Psoas muscle (tissue), 8 donors: ENCODE measurements around the gene SLC2A13. TPM values are rescaled to one million over a fixed set of nuclear protein-coding genes. Genes with fewer than 3 reads are reported as not detected.

Source experiments
- ATAC-seq, 4 donors: fragments of 200-7000 bp; cut with Tn5 transposase; one replicate each; pipeline ENCODE4 v1.9.1; 2020; ENCODE audit warnings: moderate library complexity in 3 of 4, mild to moderate bottlenecking in 2 of 4
- DNase-seq, 2 donors: peaks; one replicate each; pipeline ENCODE4 v3.0.0-alpha.2; 2020
- H3K27ac ChIP-seq: fragments of 200-600 bp; one replicate; pipeline ENCODE4 v1.8.0; 2022
- H3K27me3 ChIP-seq, 3 donors: fragments of 200-600 bp in 1 of 3; one replicate each; pipeline versions ENCODE4 v1.6.1 to v1.8.0; 2013 to 2022; ENCODE audit warnings: low read length in 2 of 3, mild to moderate bottlenecking in 2 of 3, moderate library complexity in 1 of 3; ENCODE audit not compliant: insufficient read depth in 3 of 3
- H3K36me3 ChIP-seq, 2 donors: fragments of 200-600 bp in 1 of 2; one replicate each; pipeline versions ENCODE4 v1.6.1 to v1.8.0; 2013 to 2022; ENCODE audit warnings: low read depth in 1 of 2, mild to moderate bottlenecking in 1 of 2, moderate library complexity in 1 of 2; ENCODE audit not compliant: insufficient read depth in 1 of 2
- H3K4me1 ChIP-seq: fragments of 200-600 bp; one replicate; pipeline ENCODE4 v1.8.0; 2022
- H3K4me3 ChIP-seq: fragments of 200-600 bp; one replicate; pipeline ENCODE4 v1.8.0; 2022; ENCODE audit warnings: mild to moderate bottlenecking
- H3K9me3 ChIP-seq: fragments of 200-600 bp; one replicate; pipeline ENCODE4 v1.8.0; 2022
- CTCF ChIP-seq: fragments of 200-600 bp; IDR thresholded peaks from one replicate; pipeline ENCODE4 v1.8.0; 2022; ENCODE audit warnings: antibody characterized with exemption
- WGBS, 3 donors: extraction: QIAGEN DNeasy Blood & Tissue Kit; methylation state at CpG; one replicate each; pipeline versions ENCODE4 v1.1.6 to v1.1.7; 2013; 5-methylcytosine and 5-hydroxymethylcytosine counted together
- intact Hi-C, 2 donors: fragments of 100-400 bp; cut with DNase I; formaldehyde crosslinking; loops; one replicate each; pipeline versions ENCODE4 v1.11.0 to v1.14.2; 2022
- polyA plus RNA-seq, 3 donors: library from polyadenylated mRNA; stranded (reverse); fragments of 200-250 nt; gene quantifications; one replicate each; pipeline ENCODE4 v1.2.3, GENCODE V29; 2013
- total RNA-seq, 4 donors: library from RNA; stranded (reverse); fragmentation: NEBNext Ultra II Directional in 2 of 4; extraction: Animal tissue kit (Norgen Biotek cat#: 25700) in 2 of 4; gene quantifications; one replicate each; pipeline versions ENCODE4 v1.2.1 to v1.2.4, GENCODE V29; 2021 to 2023
- donor health status: healthy with polysubstance abuse.
- donor health status: DM: no; HTN: no; CAD: no; lungs with moderate emphysema.
- donor health status: Bipolar disorder and iron deficiency.
- donor health status: healthy.
- donor health status: DM: yes; HTN: yes; CAD: no.
- donor health status: DM: no; HTN: no; CAD: no.
- donor health status: DM: no; HTN: no; CAD: no.
- donor health status: DM: yes; HTN: yes; CAD: no.

SLC2A13 gene
- total and polyA plus RNA-seq, 7 donors, result 0.39 to 1.7 (median 0.95) TPM

GRCh38 chr12:40107098-40107802 lies 1.4 kb upstream of the SLC2A13 start:
- Histone ChIP-seq H3K9me3 (no peaks in the 10 kb centered on the region), H3K36me3 (no peaks in the 10 kb centered on the region), H3K27me3 (no peaks in the 10 kb centered on the region), H3K27ac (peak overlapping the region; percentile 78), H3K4me3 (peak overlapping the region; percentile 92), H3K4me1 (peaks cover 3% of the 10 kb centered on the region)
- WGBS, 3 donors, result 22 to 23% (median 23%) methylated on average over 19 of the region's 19 CpGs
- intact Hi-C loops, result loop anchor here (2.0 to 10.0 kb wide), 3 partner anchors 96 to 342 kb away; no protein-coding TSS in a partner anchor
- ATAC-seq (peak in 3 of 4 donors; percentile 57 to 74 (median 57)), DNase-seq (peak; percentile 83 to 90)
- TF ChIP-seq CTCF, result peak; percentile 93

- 77 to 87% (median 83%) methylated on average over 6 of the region's 6 CpGs for WGBS, 3 donors
- Histone ChIP-seq H3K4me3 (peak overlapping the region; percentile 92), H3K9me3 (no peaks in the 10 kb centered on the region), H3K27me3 (no peaks in the 10 kb centered on the region), H3K4me1 (peaks cover 3% of the 10 kb centered on the region), H3K27ac (peak overlapping the region; percentile 78), H3K36me3 (no peaks in the 10 kb centered on the region)
- DNase-seq (no peak), ATAC-seq (no peak)
- TF ChIP-seq CTCF, result no peak
- intact Hi-C loops, result loop anchor here (2.0 to 10.0 kb wide), 3 partner anchors 96 to 342 kb away; no protein-coding TSS in a partner anchor
Measured at GRCh38 chr12:40106655-40107054, 774 bp upstream of the SLC2A13 start.

- no peaks in the 10 kb centered on the region for H3K36me3 ChIP-seq
- no peak for DNase-seq
- no peak for TF ChIP-seq CTCF
- H3K27me3 ChIP-seq, result no peaks in the 10 kb centered on the region
- peak overlapping the region; percentile 92 for H3K4me3 ChIP-seq
- peak overlapping the region; percentile 78 for H3K27ac ChIP-seq
- peaks cover 3% of the 10 kb centered on the region for H3K4me1 ChIP-seq
- WGBS, 3 donors, result 9 to 12% (median 10%) methylated on average over 8 to 9 of the region's 9 CpGs
- H3K9me3 ChIP-seq, result no peaks in the 10 kb centered on the region
- peak in 1 of 4 donors; percentile 12 for ATAC-seq
- intact Hi-C loops, result loop anchor here (2.0 to 10.0 kb wide), 3 partner anchors 95 to 341 kb away; no protein-coding TSS in a partner anchor
Measured at GRCh38 chr12:40106202-40106533, 287 bp upstream of the SLC2A13 start.

- Histone ChIP-seq H3K4me3 (peak overlapping the region; percentile 92), H3K27ac (peak overlapping the region; percentile 78), H3K9me3 (no peaks in the 10 kb centered on the region), H3K4me1 (peaks cover 3% of the 10 kb centered on the region), H3K36me3 (no peaks in the 10 kb centered on the region), H3K27me3 (no peaks in the 10 kb centered on the region)
- intact Hi-C loops, result loop anchor here (5.0 to 10.0 kb wide), 2 partner anchors 338 to 340 kb away; no protein-coding TSS in a partner anchor
- 0 to 2% (median 0%) methylated on average over 21 to 26 of the region's 26 CpGs for WGBS, 3 donors
- TF ChIP-seq CTCF, result no peak
- ATAC-seq, result peak in 3 of 4 donors; percentile 56 to 58 (median 57)
- DNase-seq, result peak in 1 of 2 donors; percentile 73
Measured at GRCh38 chr12:40105265-40105514, 691 bp downstream of the SLC2A13 start.
